Right lobe of liver (tissue), 6 donors: ENCODE results near the gene IFNA2. TPM values are rescaled to one million over a fixed set of nuclear protein-coding genes. Genes with fewer than 3 reads are reported as not detected.
"Not testable (repeated sequence)": the region's sequence is repeated elsewhere in the genome, so short reads cannot be mapped to it uniquely, and the experiment has no call there.

Experiments
- ATAC-seq, 4 donors: fragments of 200-7000 bp; cut with Tn5 transposase; one replicate each; pipeline ENCODE4 v1.9.1; 2020; ENCODE audit warnings: mild to moderate bottlenecking in 4 of 4, moderate library complexity in 4 of 4
- DNase-seq, 3 donors: peaks; one replicate each; pipeline ENCODE4 v3.0.0-alpha.2; 2020
- H3K27ac ChIP-seq, 3 donors: fragments of 200-600 bp; one replicate each; pipeline ENCODE4 v1.8.0; 2022
- H3K27me3 ChIP-seq, 2 donors: fragments of 200-600 bp; one replicate each; pipeline ENCODE4 v1.8.0; 2022
- H3K36me3 ChIP-seq, 4 donors: fragments of 200-600 bp; sonication (generic) in 1 of 4; one replicate each; pipeline versions ENCODE4 v1.5.1 to v1.8.0; 2017 to 2022; ENCODE audit warnings: control low read depth in 1 of 4
- H3K4me1 ChIP-seq, 4 donors: fragments of 200-600 bp; sonication (generic) in 1 of 4; one replicate each; pipeline versions ENCODE4 v1.5.1 to v1.8.0; 2017 to 2022; ENCODE audit warnings: control low read depth in 1 of 4
- H3K4me3 ChIP-seq, 3 donors: fragments of 200-600 bp; one replicate each; pipeline ENCODE4 v1.8.0; 2022
- H3K9me3 ChIP-seq, 4 donors: fragments of 200-600 bp; sonication (generic) in 1 of 4; one replicate each; pipeline versions ENCODE4 v1.5.1 to v1.8.0; 2017 to 2022; ENCODE audit warnings: control low read depth in 1 of 4
- CTCF ChIP-seq, 4 donors: fragments of 200-600 bp in 3 of 4; fragments of 450-650 bp in 1 of 4; IDR thresholded peaks; one replicate each; pipeline versions ENCODE4 v1.5.1 to v1.8.0; 2016 to 2022; ENCODE audit warnings: antibody characterized with exemption in 4 of 4, mild to moderate bottlenecking in 2 of 4
- POLR2A ChIP-seq: fragments of 450-650 bp; IDR thresholded peaks from one replicate; pipeline ENCODE4 v1.6.1; 2017; ENCODE audit warnings: antibody characterized with exemption, mild to moderate bottlenecking
- WGBS: methylation state at CpG from one replicate; pipeline ENCODE4 v1.1.6; 2018; ENCODE audit warnings: low coverage, low lambda C conversion rate; ENCODE audit not compliant: insufficient coverage; ENCODE audit errors: missing lambda C conversion rate; 5-methylcytosine and 5-hydroxymethylcytosine counted together
- intact Hi-C, 2 donors: fragments of 100-400 bp; cut with DNase I; formaldehyde crosslinking; loops; one replicate each; pipeline versions ENCODE4 v1.11.2 to v1.14.1; 2022
- long read RNA-seq: library from polyadenylated mRNA; unstranded; transcript quantifications from one replicate; pipeline ENCODE4 v2.0.0, GENCODE V29; 2019
- total RNA-seq, 6 experiments: library from RNA; depleted of rRNA in 2 of 6; stranded (reverse); fragments of >200 nt in 2 of 6; fragmentation: NEBNext Ultra II Directional in 3 of 6; extraction: Animal tissue kit (Norgen Biotek cat#: 25700) in 3 of 6; gene quantifications; one replicate each; pipeline versions ENCODE4 v1.1.0 to v1.2.4, GENCODE V29; 2016 to 2023
- donor health status: DM: no; HTN: yes; CAD: no.
- donor health status: DM: no; HTN: no; CAD: no.
- donor health status: DM: no; HTN: no; CAD: no.
- donor health status: DM: no; HTN: yes; CAD: no.
- donor health status: DM: no; HTN: yes; CAD: no.

IFNA2 gene
- not detected for total RNA-seq
- long read RNA-seq, result 0 reads

DNA sequence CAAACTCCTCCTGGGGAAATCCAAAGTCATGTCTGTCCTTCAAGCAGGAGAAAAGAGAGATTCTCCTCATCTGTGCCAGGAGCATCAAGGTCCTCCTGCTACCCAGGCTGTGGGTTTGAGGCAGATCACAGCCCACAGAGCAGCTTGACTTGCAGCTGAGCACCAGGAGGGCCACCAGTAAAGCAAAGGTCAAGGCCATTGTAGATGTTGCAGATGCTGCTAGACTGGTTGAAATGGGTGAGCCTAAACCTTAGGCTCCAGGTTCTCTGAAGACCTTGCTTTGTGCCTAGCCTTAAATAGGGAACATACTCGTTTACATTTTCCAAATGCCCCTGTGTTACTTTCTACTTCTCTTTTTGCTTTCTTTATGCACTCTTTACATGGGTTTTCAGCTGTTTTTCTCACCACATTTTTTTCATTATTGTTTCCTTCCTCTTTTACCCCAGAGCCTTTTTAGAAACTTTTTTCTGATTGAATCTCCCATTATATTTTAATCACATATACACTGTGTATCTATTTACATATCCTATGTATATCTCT, at the start of gene IFNA2:
IFNA2 (minus strand) TSS at position 268 of the 540 bp plus-strand sequence; CDS start at position 199, 69 bp downstream.
- 30% methylated on average over 1 of the region's 1 CpG for WGBS
- no peak within 1 kb of the TSS for H3K4me3 ChIP-seq
- H3K36me3 ChIP-seq, result no peaks in the 10 kb centered on the region
- ATAC-seq (no peak), DNase-seq (no peak)
- peaks cover 0 to 5% of the 10 kb centered on the region in 2 donors for H3K27me3 ChIP-seq
- H3K9me3 ChIP-seq, result no peaks in the 10 kb centered on the region
- no peaks in the 10 kb centered on the region for H3K4me1 ChIP-seq
- H3K27ac ChIP-seq, result no peak within 1 kb of the TSS
- TF ChIP-seq POLR2A (no peak), CTCF (IDR thresholded peaks at IDR 0.05) (no peak)
- intact Hi-C loops, result no loop called here

DNA sequence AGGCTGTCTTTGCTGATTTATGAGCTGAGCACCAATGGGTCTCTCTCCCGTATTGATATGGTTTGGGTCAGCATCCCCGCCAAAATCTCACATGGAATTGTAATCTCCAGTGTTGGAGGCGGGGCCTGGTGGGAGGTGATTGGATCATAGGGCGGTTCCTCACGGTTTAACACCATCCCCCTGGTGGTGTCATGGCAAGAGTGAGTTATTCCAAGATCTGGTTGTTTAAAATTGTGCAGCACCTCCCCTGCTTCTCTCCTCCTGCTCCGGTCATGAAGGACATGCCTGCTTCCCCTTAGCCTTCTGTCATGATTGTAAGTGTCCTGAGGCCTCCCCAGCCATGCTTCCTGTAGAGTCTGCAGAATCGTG, 49.8 kb upstream of the IFNA2 start:
- not testable (repeated sequence) for ATAC-seq, H3K27me3 ChIP-seq

GRCh38 chr9:21434202-21435014, 49.2 kb upstream of the IFNA2 start:
- no peak overlapping the region for H3K4me3 ChIP-seq
- ATAC-seq (peak in 3 of 4 donors; percentile 57 to 66 (median 60)), DNase-seq (peak in 1 of 3 donors; percentile 52)
- TF ChIP-seq CTCF (IDR thresholded peaks at IDR 0.05) (peak; percentile 32 to 61 (median 48)), POLR2A (no peak)
- no peaks in the 10 kb centered on the region for H3K27me3 ChIP-seq
- no peaks in the 10 kb centered on the region for H3K36me3 ChIP-seq
- no peaks in the 10 kb centered on the region for H3K9me3 ChIP-seq
- no peak overlapping the region for H3K27ac ChIP-seq
- WGBS, result 41% methylated on average over 9 of the region's 9 CpGs
- no peaks in the 10 kb centered on the region for H3K4me1 ChIP-seq
- intact Hi-C loops, result no loop called here

More for the DNA sequence above, 49.8 kb upstream of the IFNA2 start:
- H3K27ac ChIP-seq, DNase-seq, H3K9me3 ChIP-seq, H3K4me3 ChIP-seq, H3K36me3 ChIP-seq, H3K4me1 ChIP-seq, intact Hi-C loops: not testable (repeated sequence)
- 33% methylated on average over 7 of the region's 7 CpGs for WGBS

DNA sequence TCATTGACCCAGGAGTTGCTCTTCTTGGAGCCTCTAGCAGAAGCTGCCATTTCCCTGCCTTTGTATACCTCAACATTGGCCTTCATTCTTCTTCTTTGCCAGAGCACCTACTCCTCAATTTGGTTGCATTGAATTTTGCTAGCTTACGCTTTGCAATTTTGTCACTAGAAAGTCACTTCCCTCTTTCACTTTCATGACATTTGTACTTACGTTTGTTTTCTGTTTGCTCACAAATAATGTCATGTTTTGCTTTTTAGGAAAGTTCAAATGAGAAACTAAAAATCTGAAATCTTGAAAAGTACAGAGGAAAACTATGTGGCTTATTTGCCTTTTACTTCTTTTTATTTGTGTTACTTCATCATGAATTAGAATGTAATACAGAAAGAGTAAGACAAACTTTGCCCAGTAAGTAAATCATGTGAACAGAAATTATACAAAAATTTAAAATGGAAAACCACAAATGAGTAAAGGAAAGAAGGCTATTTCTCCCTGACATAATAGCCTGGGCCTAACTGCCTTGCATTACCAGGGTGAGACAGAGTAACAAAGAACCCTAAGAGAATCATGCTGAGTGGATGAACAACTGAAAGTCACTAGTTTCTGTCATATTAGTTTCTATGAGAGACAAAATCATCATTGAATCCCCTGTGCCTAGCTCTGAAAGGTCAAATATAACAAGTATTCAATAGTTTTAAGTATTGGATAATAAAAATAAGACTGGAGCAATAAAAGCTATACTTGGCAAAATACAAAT, 47.7 kb upstream of the IFNA2 start:
- Histone ChIP-seq H3K9me3 (no peaks in the 10 kb centered on the region), H3K36me3 (no peaks in the 10 kb centered on the region), H3K27me3 (no peaks in the 10 kb centered on the region), H3K4me3 (no peak overlapping the region), H3K4me1 (no peaks in the 10 kb centered on the region), H3K27ac (no peak overlapping the region)
- intact Hi-C loops, result no loop called here
- ATAC-seq (no peak), DNase-seq (no peak)
- TF ChIP-seq POLR2A (no peak), CTCF (IDR thresholded peaks at IDR 0.05) (no peak)
- 49% methylated on average over 2 of the region's 2 CpGs for WGBS

- intact Hi-C loops, result no loop called here
- 29% methylated on average over 2 of the region's 2 CpGs for WGBS
- H3K27ac ChIP-seq, result no peak overlapping the region
- ATAC-seq (no peak), DNase-seq (no peak)
- TF ChIP-seq CTCF (IDR thresholded peaks at IDR 0.05) (no peak), POLR2A (no peak)
- no peaks in the 10 kb centered on the region for H3K27me3 ChIP-seq
- H3K4me1 ChIP-seq, result no peaks in the 10 kb centered on the region
- no peak overlapping the region for H3K4me3 ChIP-seq
- H3K36me3 ChIP-seq, result no peaks in the 10 kb centered on the region
- no peaks in the 10 kb centered on the region for H3K9me3 ChIP-seq
Observed at GRCh38 chr9:21429191-21429590, 44.0 kb upstream of the IFNA2 start.
